ENCODE data around the gene FAM78A.
"Not testable (repeated sequence)": the region's sequence is repeated elsewhere in the genome, so short reads cannot be mapped to it uniquely, and the experiment has no call there.

The FAM78A gene

GRCh38 chr9:131246618-131247017 is 29.7 kb downstream of the FAM78A start:
- H3K27me3 ChIP-seq (ENCODE audit: insufficient read depth, low read length): no peaks in the 10 kb centered on the region
- no peak overlapping the region for H3K27ac ChIP-seq (ENCODE audit: low read depth, low read length)
- H3K79me2 ChIP-seq (ENCODE audit: control insufficient read depth, insufficient read depth, low read length, unreplicated experiment): no peaks in the 10 kb centered on the region

GRCh38 chr9:131244331-131244730 is 32.0 kb downstream of the FAM78A start:
- H2AFZ ChIP-seq (ENCODE audit: low read length, unreplicated experiment); H3K36me3 ChIP-seq (ENCODE audit: insufficient read depth, low read length); H3K27me3 ChIP-seq (ENCODE audit: insufficient read depth, low read length); H3K27ac ChIP-seq (ENCODE audit: low read depth, low read length); H3K4me3 ChIP-seq (ENCODE audit: low read depth, low read length); H3K4me1 ChIP-seq (ENCODE audit: control insufficient read depth, insufficient read depth, low read length, unreplicated experiment); H3K79me2 ChIP-seq (ENCODE audit: control insufficient read depth, insufficient read depth, low read length, unreplicated experiment): not testable (repeated sequence)

More at GRCh38 chr9:131246618-131247017, 29.7 kb downstream of the FAM78A start:
- H3K4me3 ChIP-seq (ENCODE audit: low read depth, low read length): no peak overlapping the region
- H3K4me1 ChIP-seq (ENCODE audit: control insufficient read depth, insufficient read depth, low read length, unreplicated experiment): no peaks in the 10 kb centered on the region
- H2AFZ ChIP-seq (ENCODE audit: low read length, unreplicated experiment): no peak overlapping the region
- no peaks in the 10 kb centered on the region for H3K36me3 ChIP-seq (ENCODE audit: insufficient read depth, low read length)

GRCh38 chr9:131240047-131240921 is 36.0 kb downstream of the FAM78A start:
- Histone ChIP-seq H3K27ac (ENCODE audit: low read depth, low read length) (no peak overlapping the region), H3K4me3 (ENCODE audit: low read depth, low read length) (no peak overlapping the region), H3K36me3 (ENCODE audit: insufficient read depth, low read length) (no peaks in the 10 kb centered on the region), H2AFZ (ENCODE audit: low read length, unreplicated experiment) (no peak overlapping the region), H3K27me3 (ENCODE audit: insufficient read depth, low read length) (no peaks in the 10 kb centered on the region), H3K79me2 (ENCODE audit: control insufficient read depth, insufficient read depth, low read length, unreplicated experiment) (no peaks in the 10 kb centered on the region), H3K4me1 (ENCODE audit: control insufficient read depth, insufficient read depth, low read length, unreplicated experiment) (peaks cover 7% of the 10 kb centered on the region)

- no peak overlapping the region for H2AFZ ChIP-seq (ENCODE audit: low read length, unreplicated experiment)
- H3K36me3 ChIP-seq (ENCODE audit: insufficient read depth, low read length): no peaks in the 10 kb centered on the region
- no peak overlapping the region for H3K4me3 ChIP-seq (ENCODE audit: low read depth, low read length)
- no peaks in the 10 kb centered on the region for H3K27me3 ChIP-seq (ENCODE audit: insufficient read depth, low read length)
- H3K27ac ChIP-seq (ENCODE audit: low read depth, low read length): no peak overlapping the region
- peaks cover 7% of the 10 kb centered on the region for H3K4me1 ChIP-seq (ENCODE audit: control insufficient read depth, insufficient read depth, low read length, unreplicated experiment)
- H3K79me2 ChIP-seq (ENCODE audit: control insufficient read depth, insufficient read depth, low read length, unreplicated experiment): no peaks in the 10 kb centered on the region
Observed at GRCh38 chr9:131239161-131239975, 36.9 kb downstream of the FAM78A start.

GRCh38 chr9:131238402-131239021 is 37.8 kb downstream of the FAM78A start:
- no peaks in the 10 kb centered on the region for H3K36me3 ChIP-seq (ENCODE audit: insufficient read depth, low read length)
- peaks cover 7% of the 10 kb centered on the region for H3K4me1 ChIP-seq (ENCODE audit: control insufficient read depth, insufficient read depth, low read length, unreplicated experiment)
- no peak overlapping the region for H2AFZ ChIP-seq (ENCODE audit: low read length, unreplicated experiment)
- no peak overlapping the region for H3K27ac ChIP-seq (ENCODE audit: low read depth, low read length)
- H3K79me2 ChIP-seq (ENCODE audit: control insufficient read depth, insufficient read depth, low read length, unreplicated experiment): no peaks in the 10 kb centered on the region
- no peaks in the 10 kb centered on the region for H3K27me3 ChIP-seq (ENCODE audit: insufficient read depth, low read length)
- no peak overlapping the region for H3K4me3 ChIP-seq (ENCODE audit: low read depth, low read length)

GRCh38 chr9:131237931-131238401 is 38.3 kb downstream of the FAM78A start:
- no peaks in the 10 kb centered on the region for H3K27me3 ChIP-seq (ENCODE audit: insufficient read depth, low read length)
- H3K4me1 ChIP-seq (ENCODE audit: control insufficient read depth, insufficient read depth, low read length, unreplicated experiment): peaks cover 7% of the 10 kb centered on the region
- no peaks in the 10 kb centered on the region for H3K36me3 ChIP-seq (ENCODE audit: insufficient read depth, low read length)
- peak overlapping the region; percentile 17 for H3K27ac ChIP-seq (ENCODE audit: low read depth, low read length)
- H3K4me3 ChIP-seq (ENCODE audit: low read depth, low read length): no peak overlapping the region
- no peak overlapping the region for H2AFZ ChIP-seq (ENCODE audit: low read length, unreplicated experiment)
- no peaks in the 10 kb centered on the region for H3K79me2 ChIP-seq (ENCODE audit: control insufficient read depth, insufficient read depth, low read length, unreplicated experiment)

- H3K4me3 ChIP-seq (ENCODE audit: low read depth, low read length): no peak overlapping the region
- H2AFZ ChIP-seq (ENCODE audit: low read length, unreplicated experiment): no peak overlapping the region
Observed at GRCh38 chr9:131237291-131237690, 39.0 kb downstream of the FAM78A start.

GRCh38 chr9:131236761-131237160 is 39.5 kb downstream of the FAM78A start:
- H3K4me3 ChIP-seq (ENCODE audit: low read depth, low read length): no peak overlapping the region
- peaks cover 7% of the 10 kb centered on the region for H3K4me1 ChIP-seq (ENCODE audit: control insufficient read depth, insufficient read depth, low read length, unreplicated experiment)
- no peak overlapping the region for H3K27ac ChIP-seq (ENCODE audit: low read depth, low read length)
- H3K79me2 ChIP-seq (ENCODE audit: control insufficient read depth, insufficient read depth, low read length, unreplicated experiment): no peaks in the 10 kb centered on the region
- H3K27me3 ChIP-seq (ENCODE audit: insufficient read depth, low read length): no peaks in the 10 kb centered on the region
- H2AFZ ChIP-seq (ENCODE audit: low read length, unreplicated experiment): no peak overlapping the region
- H3K36me3 ChIP-seq (ENCODE audit: insufficient read depth, low read length): no peaks in the 10 kb centered on the region

More at GRCh38 chr9:131237291-131237690, 39.0 kb downstream of the FAM78A start:
- Histone ChIP-seq H3K36me3 (ENCODE audit: insufficient read depth, low read length) (no peaks in the 10 kb centered on the region), H3K27ac (ENCODE audit: low read depth, low read length) (no peak overlapping the region), H3K4me1 (ENCODE audit: control insufficient read depth, insufficient read depth, low read length, unreplicated experiment) (peaks cover 7% of the 10 kb centered on the region), H3K79me2 (ENCODE audit: control insufficient read depth, insufficient read depth, low read length, unreplicated experiment) (no peaks in the 10 kb centered on the region), H3K27me3 (ENCODE audit: insufficient read depth, low read length) (no peaks in the 10 kb centered on the region)

GRCh38 chr9:131236161-131236560 is 40.1 kb downstream of the FAM78A start:
- Histone ChIP-seq H2AFZ (ENCODE audit: low read length, unreplicated experiment) (no peak overlapping the region), H3K79me2 (ENCODE audit: control insufficient read depth, insufficient read depth, low read length, unreplicated experiment) (no peaks in the 10 kb centered on the region), H3K4me3 (ENCODE audit: low read depth, low read length) (no peak overlapping the region), H3K4me1 (ENCODE audit: control insufficient read depth, insufficient read depth, low read length, unreplicated experiment) (peaks cover 7% of the 10 kb centered on the region), H3K27ac (ENCODE audit: low read depth, low read length) (no peak overlapping the region), H3K36me3 (ENCODE audit: insufficient read depth, low read length) (no peaks in the 10 kb centered on the region), H3K27me3 (ENCODE audit: insufficient read depth, low read length) (no peaks in the 10 kb centered on the region)

GRCh38 chr9:131235480-131235851 is 40.8 kb downstream of the FAM78A start:
- Histone ChIP-seq H3K4me1 (ENCODE audit: control insufficient read depth, insufficient read depth, low read length, unreplicated experiment) (peaks cover 7% of the 10 kb centered on the region), H3K4me3 (ENCODE audit: low read depth, low read length) (no peak overlapping the region), H3K79me2 (ENCODE audit: control insufficient read depth, insufficient read depth, low read length, unreplicated experiment) (no peaks in the 10 kb centered on the region), H3K27ac (ENCODE audit: low read depth, low read length) (no peak overlapping the region), H3K36me3 (ENCODE audit: insufficient read depth, low read length) (no peaks in the 10 kb centered on the region; the same call in 1 of the 2 replicates), H2AFZ (ENCODE audit: low read length, unreplicated experiment) (no peak overlapping the region), H3K27me3 (ENCODE audit: insufficient read depth, low read length) (no peaks in the 10 kb centered on the region)

Data from ACC112 (cell line).